NB4 (cell line): ENCODE measurements around the gene FCMR.

Source experiments
- CTCF ChIP-seq: IDR thresholded peaks from one replicate; pipeline ENCODE4 v1.5.1; 2012; ENCODE audit warnings: low read depth, low read length
- POLR2A ChIP-seq: IDR thresholded peaks from 2 replicates; pipeline ENCODE4 v1.6.1; 2011; ENCODE audit warnings: mild to moderate bottlenecking; ENCODE audit not compliant: insufficient read length; ENCODE audit errors: extremely low read depth

DNA sequence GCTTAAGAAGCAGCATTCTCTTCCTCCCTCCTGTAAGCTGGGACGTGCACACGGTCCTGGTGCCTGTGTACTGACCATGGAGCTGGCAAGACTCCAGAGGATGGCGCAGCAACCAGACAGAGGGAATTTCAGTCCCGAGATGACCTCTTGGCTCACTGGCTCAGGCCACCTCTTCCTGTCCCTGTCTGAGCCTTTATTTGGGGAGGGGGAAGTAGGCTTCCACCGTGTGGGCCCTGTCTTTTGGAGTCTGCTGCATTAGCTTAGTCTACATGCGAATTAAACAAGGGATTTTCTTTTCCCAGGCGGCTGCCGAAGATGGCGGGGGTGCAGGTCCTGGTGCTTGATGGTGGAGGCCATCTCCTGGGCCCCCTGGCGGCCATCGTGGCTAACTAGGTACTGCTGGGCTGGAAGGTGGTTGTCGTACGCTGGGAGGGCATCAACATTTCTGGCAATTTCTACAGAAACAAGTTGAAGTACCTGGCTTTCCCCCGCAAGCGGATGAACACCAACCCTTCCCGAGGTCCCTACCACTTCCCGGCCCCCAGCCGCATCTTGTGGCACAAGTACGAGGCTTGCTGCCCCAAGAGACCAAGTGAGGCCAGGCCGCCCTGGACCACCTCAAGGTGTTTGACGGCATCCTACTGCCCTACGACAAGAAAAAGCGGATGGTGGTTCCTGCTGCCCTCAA lies 14.3 kb downstream of the FCMR start:
- peak; percentile 21 for TF ChIP-seq CTCF
- no peak for TF ChIP-seq POLR2A
